ENCODE results near the gene RAD51D.

RAD51D gene

GRCh38 chr17:35082073-35082657 is 37.5 kb downstream of the RAD51D start:
- no peak overlapping the region for H3K27ac ChIP-seq
- TF ChIP-seq ZFX (IDR thresholded peaks at IDR 0.05): no peak
- TF ChIP-seq, protein P1, sequence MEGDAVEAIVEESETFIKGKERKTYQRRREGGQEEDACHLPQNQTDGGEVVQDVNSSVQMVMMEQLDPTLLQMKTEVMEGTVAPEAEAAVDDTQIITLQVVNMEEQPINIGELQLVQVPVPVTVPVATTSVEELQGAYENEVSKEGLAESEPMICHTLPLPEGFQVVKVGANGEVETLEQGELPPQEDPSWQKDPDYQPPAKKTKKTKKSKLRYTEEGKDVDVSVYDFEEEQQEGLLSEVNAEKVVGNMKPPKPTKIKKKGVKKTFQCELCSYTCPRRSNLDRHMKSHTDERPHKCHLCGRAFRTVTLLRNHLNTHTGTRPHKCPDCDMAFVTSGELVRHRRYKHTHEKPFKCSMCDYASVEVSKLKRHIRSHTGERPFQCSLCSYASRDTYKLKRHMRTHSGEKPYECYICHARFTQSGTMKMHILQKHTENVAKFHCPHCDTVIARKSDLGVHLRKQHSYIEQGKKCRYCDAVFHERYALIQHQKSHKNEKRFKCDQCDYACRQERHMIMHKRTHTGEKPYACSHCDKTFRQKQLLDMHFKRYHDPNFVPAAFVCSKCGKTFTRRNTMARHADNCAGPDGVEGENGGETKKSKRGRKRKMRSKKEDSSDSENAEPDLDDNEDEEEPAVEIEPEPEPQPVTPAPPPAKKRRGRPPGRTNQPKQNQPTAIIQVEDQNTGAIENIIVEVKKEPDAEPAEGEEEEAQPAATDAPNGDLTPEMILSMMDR (conservative IDR thresholded peaks at IDR 0.05): no peak

DNA sequence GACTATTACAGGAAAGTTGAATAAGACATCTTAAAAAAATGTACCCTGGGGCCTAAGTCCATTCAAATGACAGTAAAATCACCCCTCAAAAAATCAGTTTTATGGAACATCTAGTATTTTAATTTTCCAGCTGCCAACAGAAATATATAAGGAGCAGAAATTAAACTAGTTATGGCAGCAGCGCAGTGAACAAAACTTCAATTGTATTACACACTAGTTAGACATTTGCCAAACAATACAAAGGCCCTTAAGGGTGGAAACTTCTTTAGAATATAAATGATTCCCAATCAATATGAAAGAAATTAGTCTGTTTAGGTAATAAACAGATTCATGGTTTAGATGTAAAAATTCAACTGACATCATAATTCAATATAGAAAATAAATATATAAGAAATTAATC is 38.0 kb downstream of the RAD51D start:
- no peak overlapping the region for H3K27ac ChIP-seq
- TF ChIP-seq ZFX (IDR thresholded peaks at IDR 0.05): no peak
- TF ChIP-seq, protein P1 (conservative IDR thresholded peaks at IDR 0.05): no peak

GRCh38 chr17:35080536-35080935 is 39.1 kb downstream of the RAD51D start:
- no peak for TF ChIP-seq ZFX (IDR thresholded peaks at IDR 0.05)
- TF ChIP-seq, protein P1 (conservative IDR thresholded peaks at IDR 0.05): no peak
- H3K27ac ChIP-seq: no peak overlapping the region

GRCh38 chr17:35079547-35080423 is 39.9 kb downstream of the RAD51D start:
- TF ChIP-seq ZFX (IDR thresholded peaks at IDR 0.05): no peak
- TF ChIP-seq, protein P1 (conservative IDR thresholded peaks at IDR 0.05): no peak
- H3K27ac ChIP-seq: no peak overlapping the region

GRCh38 chr17:35076874-35077273 is 42.8 kb downstream of the RAD51D start:
- no peak overlapping the region for H3K27ac ChIP-seq
- TF ChIP-seq, protein P1 (conservative IDR thresholded peaks at IDR 0.05): no peak
- no peak for TF ChIP-seq ZFX (IDR thresholded peaks at IDR 0.05)

GRCh38 chr17:35074711-35075707 is 44.7 kb downstream of the RAD51D start:
- H3K27ac ChIP-seq: no peak overlapping the region
- TF ChIP-seq, protein P1 (conservative IDR thresholded peaks at IDR 0.05): no peak
- no peak for TF ChIP-seq ZFX (IDR thresholded peaks at IDR 0.05)
